Activated T-helper 9 cell treated with anti-CD3 and anti-CD28 coated beads, Interleukin-2, amount 50 U/mL, for 16 hours (primary cell): ENCODE data around the gene EXD2.
"Not testable (repeated sequence)": the region's sequence is repeated elsewhere in the genome, so short reads cannot be mapped to it uniquely, and the experiment has no call there.

Experiments used
- DNase-seq: peaks from one replicate; pipeline ENCODE4 v3.0.0-alpha.2; 2020; ENCODE audit warnings: low read depth

Gene EXD2

DNA sequence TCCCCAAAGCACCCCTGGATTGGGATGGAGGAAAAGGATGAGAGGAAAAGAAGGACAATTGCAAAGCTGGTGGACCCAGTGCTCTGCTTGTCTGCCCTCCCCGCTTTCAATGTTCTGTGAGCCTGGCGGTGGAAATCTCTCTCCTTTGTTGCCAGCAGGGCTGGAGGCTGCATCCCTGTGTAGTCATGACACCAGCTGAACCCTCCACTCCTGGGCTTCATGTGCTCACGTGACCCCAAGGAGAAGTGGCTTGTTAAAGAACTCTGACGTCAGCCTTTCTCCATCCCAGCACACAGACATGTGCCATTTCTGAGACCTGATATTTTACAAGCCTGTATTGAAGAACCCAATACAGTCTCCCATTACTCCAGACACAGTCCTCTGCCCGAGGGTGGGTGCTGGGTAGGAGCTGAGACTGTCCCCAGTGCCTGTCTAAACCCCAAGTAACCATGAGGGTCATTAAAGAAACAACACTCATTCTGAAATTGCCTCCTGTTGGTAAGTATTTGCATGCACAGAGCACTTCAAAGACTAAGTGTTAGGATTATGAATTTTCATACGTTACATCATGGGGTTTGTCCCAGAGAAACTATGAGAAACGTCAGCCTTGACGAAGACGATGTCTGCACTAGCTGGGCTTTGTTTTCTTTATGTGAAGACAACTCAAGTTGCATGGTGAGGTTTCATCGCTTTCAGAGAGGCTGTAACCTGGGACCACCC, 90.3 kb downstream of the EXD2 start:
- no peak for DNase-seq

DNA sequence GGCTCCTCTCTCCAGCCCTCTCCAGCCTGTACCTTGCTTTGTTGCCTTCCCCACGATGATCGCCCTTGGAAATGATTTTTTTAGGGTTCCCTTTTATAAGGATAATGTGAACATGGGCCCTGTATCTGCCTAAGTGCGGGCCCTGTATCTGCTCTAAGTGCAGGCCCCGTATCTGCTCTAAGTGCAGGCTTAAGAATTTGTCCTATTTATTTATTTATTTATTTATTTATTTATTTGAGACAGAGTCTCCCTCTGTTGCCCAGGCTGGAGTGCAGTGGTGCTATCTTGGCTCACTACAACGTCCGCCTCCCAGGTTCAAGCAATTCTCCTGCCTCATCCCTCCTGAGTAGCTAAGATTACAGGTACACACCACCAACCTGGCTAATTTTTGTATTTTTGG, 91.2 kb downstream of the EXD2 start:
- no peak for DNase-seq

GRCh38 chr14:69284170-69284569, 92.9 kb downstream of the EXD2 start:
- DNase-seq, result no peak

DNA sequence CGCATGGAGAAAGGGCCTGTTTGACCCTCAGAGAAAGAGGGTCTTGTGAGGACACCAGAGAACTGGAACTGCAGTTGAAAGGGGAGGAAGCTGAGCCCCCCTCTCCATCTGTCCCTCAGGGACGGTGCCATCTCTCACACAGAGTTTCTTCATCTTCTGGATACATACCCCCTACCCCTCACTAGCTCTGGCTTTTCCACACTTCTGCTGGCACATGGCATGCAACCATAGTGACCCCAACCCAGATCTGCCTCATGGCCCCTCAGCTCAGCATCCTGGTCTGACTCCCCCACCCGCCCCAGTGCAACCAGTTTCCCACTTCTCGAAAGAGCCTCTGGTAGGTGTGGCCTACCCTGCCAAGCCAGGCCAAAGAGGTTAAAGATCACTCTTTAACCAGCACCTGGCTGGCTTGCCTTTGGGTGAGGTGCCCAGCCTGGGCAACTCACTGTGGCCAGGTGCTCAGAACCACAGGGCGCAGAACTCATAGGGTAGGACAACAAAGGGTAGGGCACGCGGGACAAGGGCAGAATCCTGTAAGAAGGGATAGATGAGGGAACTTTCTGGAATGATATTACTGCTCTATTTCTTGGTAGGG, 94.5 kb downstream of the EXD2 start:
- DNase-seq, result no peak

- DNase-seq, result no peak
Measured at GRCh38 chr14:69287098-69288010, 96.1 kb downstream of the EXD2 start.

DNA sequence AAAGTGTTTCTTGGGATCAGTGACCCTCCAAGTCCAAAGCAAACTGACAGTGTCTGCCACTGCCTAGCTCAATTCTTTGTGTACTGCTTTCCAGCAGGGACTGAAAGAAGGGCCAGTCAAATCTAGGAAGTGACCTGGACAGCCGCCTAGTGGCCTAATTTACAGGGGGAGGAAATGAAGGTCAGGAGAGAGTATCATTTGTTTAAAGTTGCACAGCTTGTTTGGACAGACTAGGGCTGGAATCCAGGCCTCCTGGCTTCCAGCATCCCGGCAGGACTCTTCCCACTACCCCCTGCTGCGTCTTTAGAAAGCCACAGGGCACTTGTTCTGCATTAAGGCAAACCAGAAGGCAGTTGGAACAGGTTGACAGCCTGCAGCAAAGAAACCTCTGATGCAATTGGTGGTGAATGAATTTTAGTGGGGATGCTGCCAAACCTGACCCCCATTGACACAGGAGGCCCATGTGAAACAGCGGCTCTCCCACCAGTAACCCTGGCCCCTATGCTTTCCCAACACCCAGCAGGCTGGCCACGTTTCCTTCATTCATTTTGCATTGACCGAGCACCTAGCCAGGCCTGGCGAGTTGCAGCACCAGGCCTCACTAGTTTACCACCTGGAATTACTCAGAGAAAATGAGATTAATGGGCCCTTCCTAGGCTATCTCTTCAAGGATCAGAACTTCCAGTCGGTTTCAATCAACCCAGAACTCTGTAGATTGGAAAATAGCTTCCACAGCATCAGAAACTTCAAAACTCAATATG, 96.9 kb downstream of the EXD2 start:
- no peak for DNase-seq

DNA sequence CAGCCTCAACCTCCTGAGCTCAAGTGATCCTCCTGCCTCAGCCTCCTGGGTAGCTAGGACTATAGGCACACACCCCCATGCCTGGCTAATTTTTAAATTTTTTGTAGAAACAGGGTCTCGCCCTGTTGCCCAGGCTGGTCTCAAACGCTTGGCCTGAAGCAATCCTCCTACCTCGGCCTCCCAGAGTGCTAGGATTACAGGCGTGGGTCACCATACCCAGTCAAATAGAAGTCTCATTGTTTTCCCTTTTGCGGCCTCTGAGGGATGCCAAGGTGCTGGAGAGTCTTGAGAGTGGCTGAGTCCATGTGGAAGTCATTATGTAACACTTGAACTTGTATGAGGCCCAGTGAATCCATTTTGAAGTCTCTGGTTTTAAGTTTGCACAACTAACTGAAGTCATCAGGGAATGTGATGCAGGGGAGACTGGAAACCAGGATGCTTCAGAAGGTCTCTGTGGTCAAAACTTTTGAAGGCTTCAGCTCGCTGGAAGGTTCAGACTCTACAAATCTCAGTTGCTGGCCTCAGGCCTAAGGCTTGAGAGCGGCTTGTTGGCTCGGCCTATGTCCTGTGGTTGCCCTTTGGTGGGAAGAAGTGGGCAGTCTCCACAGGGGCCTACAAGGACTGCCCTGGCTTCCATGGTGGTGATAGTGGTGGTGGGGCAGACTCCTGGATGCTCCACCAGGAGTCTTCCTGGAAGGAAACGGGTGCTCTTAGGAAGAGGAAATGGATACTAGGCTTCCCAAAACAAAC, 97.8 kb downstream of the EXD2 start:
- no peak for DNase-seq

DNA sequence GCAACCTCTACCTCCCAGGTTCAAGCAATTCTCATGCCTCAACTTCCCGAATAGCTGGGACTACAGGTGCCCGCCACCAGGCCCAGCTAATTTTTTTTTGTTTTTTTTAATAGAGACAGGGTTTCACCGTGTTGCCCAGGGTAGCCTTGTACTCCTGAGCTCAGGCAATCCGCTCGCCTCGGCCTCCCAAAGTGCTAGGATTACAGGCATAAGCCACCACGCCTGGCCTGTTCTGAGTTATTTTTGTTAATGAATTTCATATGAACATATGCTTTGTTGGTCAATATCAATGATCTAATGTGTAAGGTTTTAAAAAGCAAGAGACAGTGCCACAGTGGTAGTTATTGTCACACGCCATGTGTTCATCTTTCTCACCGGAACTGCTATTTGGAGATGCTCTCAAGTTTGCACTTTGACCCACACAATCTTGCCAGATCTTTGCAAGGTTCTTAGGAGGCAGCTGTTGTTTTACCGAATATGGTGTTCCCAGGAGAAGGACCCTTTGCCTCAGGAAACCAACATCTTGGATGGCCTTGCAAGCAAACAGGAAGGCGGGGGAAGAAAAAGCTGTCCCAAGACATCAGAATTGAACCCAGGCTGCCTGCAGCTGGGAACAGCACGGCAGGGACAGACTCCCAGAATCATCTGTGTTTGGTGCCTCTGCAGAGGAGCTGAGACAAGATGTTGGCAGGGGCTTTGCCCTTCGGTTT, 98.7 kb downstream of the EXD2 start:
- DNase-seq, result no peak

GRCh38 chr14:69290881-69291280, 99.6 kb downstream of the EXD2 start:
- DNase-seq, result not testable (repeated sequence)

DNA sequence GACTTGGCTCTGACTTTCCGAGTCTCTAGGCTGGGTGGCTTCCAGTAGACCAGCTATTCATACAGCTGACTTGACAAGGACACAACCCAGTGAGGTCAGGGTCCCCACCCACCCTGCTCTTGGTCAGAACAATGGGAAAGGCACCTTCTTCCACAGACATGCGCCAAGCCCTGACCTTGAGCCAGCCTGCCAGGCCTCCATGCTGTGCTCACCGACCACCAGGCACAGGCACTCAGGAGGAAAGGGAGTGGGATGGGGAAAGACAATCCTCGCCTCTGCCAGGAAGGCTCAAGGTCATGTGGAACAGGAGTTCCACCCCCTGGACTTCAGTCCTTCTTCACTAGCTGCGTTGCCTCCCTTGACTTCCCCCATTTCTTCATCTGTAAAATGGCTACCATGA, 100.1 kb downstream of the EXD2 start:
- DNase-seq, result no peak

- DNase-seq, result no peak
Measured at GRCh38 chr14:69291891-69292561, 100.7 kb downstream of the EXD2 start.
